Thoracic aorta (tissue), 2 donors: ENCODE data around the gene CNPY2. TPM values are rescaled to one million over a fixed set of nuclear protein-coding genes. Genes with fewer than 3 reads are reported as not detected.
A peak's percentile ranks its signal among the peaks of the same experiment; 100 is the strongest.

Source experiments
- ATAC-seq: fragments of 150-250 bp; one replicate; pipeline ENCODE4 v1.8.0; 2017; ENCODE audit warnings: low read depth; ENCODE audit not compliant: insufficient number of reproducible peaks, low FRiP score
- DNase-seq: peaks from one replicate; pipeline ENCODE4 v3.0.0-alpha.2; 2020; ENCODE audit warnings: low spot score
- H3K27ac ChIP-seq, 2 donors: fragments of 200-600 bp; sonication (generic); 1 replicate in 1 of 2; 2 replicates in 1 of 2; pipeline ENCODE4 v1.5.1; 2016; ENCODE audit warnings: mild to moderate bottlenecking in 2 of 2, moderate library complexity in 2 of 2
- H3K27me3 ChIP-seq: fragments of 200-600 bp; sonication (generic); replicated peaks from 2 replicates; pipeline ENCODE4 v1.6.0; 2016; ENCODE audit warnings: mild to moderate bottlenecking; ENCODE audit not compliant: insufficient read depth
- H3K36me3 ChIP-seq: fragments of 200-600 bp; sonication (generic); one replicate; pipeline ENCODE4 v1.5.1; 2016
- H3K4me1 ChIP-seq, 2 donors: fragments of 200-600 bp; sonication (generic); 1 replicate in 1 of 2; 2 replicates in 1 of 2; pipeline versions ENCODE4 v1.5.1 to v1.6.0; 2016; ENCODE audit warnings: low read depth in 2 of 2, mild to moderate bottlenecking in 1 of 2; ENCODE audit not compliant: control insufficient read depth in 1 of 2
- H3K4me3 ChIP-seq: fragments of 200-600 bp; sonication (generic); 2 replicates; pipeline ENCODE4 v1.5.1; 2016; ENCODE audit warnings: mild to moderate bottlenecking
- H3K9me3 ChIP-seq: fragments of 200-600 bp; sonication (generic); 2 replicates; pipeline ENCODE4 v1.5.1; 2016
- total RNA-seq, 2 donors: library from RNA; depleted of rRNA; stranded (reverse); fragments of >200 nt; gene quantifications; one replicate each; pipeline versions ENCODE4 v1.1.0 to v1.2.3, GENCODE V29; 2016
- TF ChIP-seq, protein P1 (sequence below): fragments of 200-600 bp; sonication (generic); IDR thresholded peaks from one replicate; pipeline ENCODE4 v1.5.1; 2019; ENCODE audit warnings: antibody characterized with exemption

The CNPY2 gene
- total RNA-seq, result 10 to 100 TPM; 72.0 to 85.1 TPM

DNA sequence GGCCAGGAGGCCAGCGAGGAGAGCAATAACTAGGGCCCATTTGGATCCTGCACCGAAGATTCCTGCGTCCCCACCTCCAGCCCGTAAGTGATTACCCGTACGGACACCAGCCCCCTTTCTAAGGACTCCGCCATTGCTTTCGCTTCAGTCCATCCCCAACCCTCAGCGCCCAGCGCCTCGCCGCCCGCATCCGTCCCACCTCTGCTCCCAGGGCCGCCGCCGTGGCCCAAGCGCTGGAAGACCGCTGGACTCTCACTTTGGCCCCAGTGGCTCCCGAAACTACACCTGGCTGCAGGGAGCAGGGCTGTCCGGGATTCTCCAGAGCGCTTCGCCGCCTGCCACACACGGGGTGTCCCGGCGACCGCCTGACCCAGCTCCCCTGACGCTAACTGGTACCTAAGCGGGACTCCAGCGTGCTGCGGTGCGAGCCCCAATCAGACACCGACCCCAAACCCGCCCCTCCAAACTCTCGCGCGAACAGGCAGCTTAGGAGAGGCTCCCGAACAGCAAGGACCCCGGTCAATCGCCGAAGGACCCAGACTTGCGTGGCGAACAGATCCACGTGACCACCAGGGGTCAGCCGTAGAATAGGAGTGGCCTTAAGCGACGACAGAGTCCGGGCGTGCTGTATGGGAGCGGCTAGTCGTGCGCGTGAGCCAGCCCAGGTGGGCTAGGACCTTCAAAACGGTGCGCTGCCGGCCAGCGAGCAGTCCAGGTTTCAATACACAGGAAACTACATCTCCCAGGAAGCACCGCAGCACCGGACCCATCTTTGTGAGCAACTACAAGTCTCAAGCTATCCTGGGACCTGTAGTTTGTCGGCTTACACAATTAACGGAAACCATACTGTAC is at the start of gene CNPY2:
CNPY2 (minus strand) TSS at position 367 of the 852 bp plus-strand sequence. CDS start 771 bp downstream, outside the sequence.
- Histone ChIP-seq H3K27ac (peak within 1 kb of the TSS; percentile 88 to 95), H3K4me3 (peak within 1 kb of the TSS; percentile 93), H3K36me3 (peaks cover 10% of the 10 kb centered on the region), H3K4me1 (peaks cover 7 to 14% of the 10 kb centered on the region in 2 donors), H3K27me3 (no peaks in the 10 kb centered on the region), H3K9me3 (no peaks in the 10 kb centered on the region)
- DNase-seq (peak; percentile 95), ATAC-seq (peak; percentile 96)
- TF ChIP-seq, protein P1, sequence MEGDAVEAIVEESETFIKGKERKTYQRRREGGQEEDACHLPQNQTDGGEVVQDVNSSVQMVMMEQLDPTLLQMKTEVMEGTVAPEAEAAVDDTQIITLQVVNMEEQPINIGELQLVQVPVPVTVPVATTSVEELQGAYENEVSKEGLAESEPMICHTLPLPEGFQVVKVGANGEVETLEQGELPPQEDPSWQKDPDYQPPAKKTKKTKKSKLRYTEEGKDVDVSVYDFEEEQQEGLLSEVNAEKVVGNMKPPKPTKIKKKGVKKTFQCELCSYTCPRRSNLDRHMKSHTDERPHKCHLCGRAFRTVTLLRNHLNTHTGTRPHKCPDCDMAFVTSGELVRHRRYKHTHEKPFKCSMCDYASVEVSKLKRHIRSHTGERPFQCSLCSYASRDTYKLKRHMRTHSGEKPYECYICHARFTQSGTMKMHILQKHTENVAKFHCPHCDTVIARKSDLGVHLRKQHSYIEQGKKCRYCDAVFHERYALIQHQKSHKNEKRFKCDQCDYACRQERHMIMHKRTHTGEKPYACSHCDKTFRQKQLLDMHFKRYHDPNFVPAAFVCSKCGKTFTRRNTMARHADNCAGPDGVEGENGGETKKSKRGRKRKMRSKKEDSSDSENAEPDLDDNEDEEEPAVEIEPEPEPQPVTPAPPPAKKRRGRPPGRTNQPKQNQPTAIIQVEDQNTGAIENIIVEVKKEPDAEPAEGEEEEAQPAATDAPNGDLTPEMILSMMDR, result no peak

DNA sequence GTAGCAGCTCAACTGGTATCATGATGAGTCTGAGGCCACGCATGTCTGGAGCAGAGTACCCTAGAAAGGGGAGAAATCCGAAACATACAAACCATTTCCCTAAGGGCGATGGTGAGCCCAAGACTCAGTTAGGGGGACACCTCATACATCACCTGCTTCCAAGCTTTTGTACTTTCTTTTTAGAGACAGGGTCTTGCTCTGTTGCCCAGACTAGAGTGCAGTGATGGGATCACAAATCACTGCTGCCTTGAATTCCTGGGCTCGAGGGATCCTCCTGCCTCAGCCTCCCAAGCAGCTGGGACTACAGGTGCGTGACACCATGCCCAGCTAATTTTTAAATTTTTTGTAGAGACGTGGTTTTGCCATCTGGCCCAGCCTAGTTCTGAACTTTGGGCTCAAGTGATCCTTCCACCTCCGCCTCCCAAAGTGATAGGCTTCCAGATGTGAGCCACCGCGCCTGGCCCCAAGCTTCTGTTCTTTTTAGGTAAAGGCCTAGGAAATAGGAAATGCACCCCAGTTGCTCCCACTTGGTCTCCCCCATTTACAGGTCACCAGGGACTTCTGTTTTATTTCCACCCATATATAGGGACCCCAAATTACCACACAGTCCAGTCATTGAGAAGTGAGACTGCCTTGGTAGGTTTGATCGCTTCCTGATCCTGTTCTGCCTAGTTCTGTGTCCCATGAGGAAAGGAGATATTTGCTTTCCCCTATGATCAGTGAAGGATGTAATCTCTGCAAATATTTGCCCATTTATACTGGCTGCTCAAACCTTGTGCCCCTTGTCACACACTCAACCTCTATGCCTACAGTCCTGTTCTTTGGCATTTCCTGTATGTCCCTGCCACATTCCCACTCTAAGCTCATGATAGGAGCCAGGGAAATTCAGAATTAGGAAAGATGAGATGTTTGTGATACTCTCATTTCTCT is 46.6 kb upstream of the CNPY2 start, which contains the start of gene APOF:
APOF (minus strand) TSS at position 728 of the 930 bp plus-strand sequence; CDS start at position 616, 112 bp downstream.
- TF ChIP-seq, protein P1, result no peak

DNA sequence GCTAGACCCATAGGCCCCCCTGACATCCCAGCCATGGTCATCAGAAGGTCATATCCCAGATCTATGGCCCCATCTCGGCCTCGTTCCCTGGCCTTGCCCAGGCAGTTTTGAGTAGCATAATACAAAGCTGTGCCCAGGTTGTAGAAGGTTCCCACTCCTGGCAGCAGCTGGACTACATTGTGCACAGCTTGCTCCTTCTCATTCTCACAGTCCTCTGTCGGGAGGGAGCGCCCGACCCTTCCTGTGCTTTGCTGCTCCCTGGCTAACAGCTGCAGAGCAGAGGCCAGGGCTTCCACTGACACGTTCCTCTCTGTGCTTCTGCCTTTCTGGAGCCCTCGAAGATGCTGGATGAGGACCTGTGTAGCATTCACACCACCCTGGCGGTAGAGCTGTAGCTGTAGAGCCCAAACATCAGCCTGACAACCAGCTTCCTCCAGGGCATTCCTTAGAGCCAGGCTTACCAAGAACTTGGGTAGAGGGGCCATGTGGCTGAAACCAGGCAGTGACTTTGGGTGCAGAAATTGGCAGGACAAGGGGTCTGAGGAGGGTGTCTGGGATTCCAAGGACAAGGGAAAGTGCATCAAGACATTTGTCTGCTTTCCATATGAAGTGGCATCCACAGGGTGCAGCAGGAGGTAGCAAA is 45.8 kb upstream of the CNPY2 start:
- Histone ChIP-seq H3K4me1 (peaks cover 10 to 29% of the 10 kb centered on the region in 2 donors), H3K27me3 (no peaks in the 10 kb centered on the region), H3K4me3 (no peak overlapping the region), H3K36me3 (no peaks in the 10 kb centered on the region), H3K9me3 (no peaks in the 10 kb centered on the region), H3K27ac (no peak overlapping the region)
- TF ChIP-seq, protein P1, result no peak
- ATAC-seq (no peak), DNase-seq (no peak)

More for the DNA sequence above, 46.6 kb upstream of the CNPY2 start, which contains the start of gene APOF:
- no peak within 1 kb of the TSS for H3K4me3 ChIP-seq
- H3K27me3 ChIP-seq, result no peaks in the 10 kb centered on the region
- no peak within 1 kb of the TSS for H3K27ac ChIP-seq
- H3K4me1 ChIP-seq, result peaks cover 10 to 25% of the 10 kb centered on the region in 2 donors
- ATAC-seq (no peak), DNase-seq (no peak)
- H3K9me3 ChIP-seq, result no peaks in the 10 kb centered on the region
- H3K36me3 ChIP-seq, result no peaks in the 10 kb centered on the region

- H3K4me3 ChIP-seq, result peak within 1 kb of the TSS; percentile 91
- H3K4me1 ChIP-seq, result peaks cover 10 to 29% of the 10 kb centered on the region in 2 donors
- H3K36me3 ChIP-seq, result peaks cover 13% of the 10 kb centered on the region
- H3K27ac ChIP-seq, result peak within 1 kb of the TSS; percentile 83
- DNase-seq (peak; percentile 96), ATAC-seq (peak; percentile 100)
- no peaks in the 10 kb centered on the region for H3K27me3 ChIP-seq
- TF ChIP-seq, protein P1, result no peak
- no peaks in the 10 kb centered on the region for H3K9me3 ChIP-seq
Measured at GRCh38 chr12:56359851-56360767, 44.3 kb upstream of the CNPY2 start, which contains the start of gene STAT2. STAT2 (minus strand) TSS chr12:56360107; CDS start chr12:56356571, 3,536 bp downstream.
